DND-41 (cell line): ENCODE results near the gene HAPLN3.

ENCODE experiments used
- ATAC-seq: fragments of 200-7000 bp; cut with Tn5 transposase; 3 replicates; pipeline ENCODE4 v1.9.1; 2021; ENCODE audit warnings: low read depth; ENCODE audit not compliant: insufficient read depth
- DNase-seq: peaks from one replicate; pipeline ENCODE4 v3.0.0-alpha.2; 2020
- H2AFZ ChIP-seq: 2 replicates; pipeline ENCODE4 v1.6.0; 2012; ENCODE audit warnings: low read depth, low read length
- H3K27ac ChIP-seq: 2 replicates; pipeline ENCODE4 v1.5.1; 2012; ENCODE audit warnings: low read length, inconsistent platforms
- H3K27me3 ChIP-seq: fragments of 200-600 bp; sonication (generic); 2 replicates; pipeline ENCODE4 v1.6.0; 2012; ENCODE audit warnings: low read length, mild to moderate bottlenecking, inconsistent platforms; ENCODE audit not compliant: insufficient read depth, poor library complexity
- H3K36me3 ChIP-seq: 2 replicates; pipeline ENCODE4 v1.5.1; 2012; ENCODE audit warnings: low read length, inconsistent platforms; ENCODE audit not compliant: insufficient read depth
- H3K4me1 ChIP-seq: 2 replicates; pipeline ENCODE4 v1.5.1; 2012; ENCODE audit warnings: mild to moderate bottlenecking, low read length; ENCODE audit not compliant: insufficient read depth
- H3K4me2 ChIP-seq: 2 replicates; pipeline ENCODE4 v1.6.0; 2012; ENCODE audit warnings: mild to moderate bottlenecking, moderate library complexity, low read length, inconsistent platforms; ENCODE audit not compliant: insufficient read depth
- H3K4me3 ChIP-seq, 2 experiments: fragments of 200-600 bp in 1 of 2; shearing (Covaris generic) in 1 of 2; 2 replicates each; pipeline ENCODE4 v1.5.1; 2012 to 2016; ENCODE audit warnings: inconsistent platforms in 2 of 2, low read length in 2 of 2, mild to moderate bottlenecking in 2 of 2, low read depth in 1 of 2, moderate library complexity in 1 of 2
- H3K79me2 ChIP-seq: 2 replicates; pipeline ENCODE4 v1.6.0; 2012; ENCODE audit warnings: low read length, inconsistent platforms; ENCODE audit not compliant: insufficient read depth
- H3K9ac ChIP-seq: 2 replicates; pipeline ENCODE4 v1.6.0; 2012; ENCODE audit warnings: low read depth, mild to moderate bottlenecking, inconsistent platforms, low read length, moderate library complexity
- H3K9me3 ChIP-seq: 2 replicates; pipeline ENCODE4 v1.5.1; 2012; ENCODE audit warnings: low read length, moderate library complexity, mild to moderate bottlenecking, inconsistent platforms; ENCODE audit not compliant: insufficient read depth, severe bottlenecking
- H4K20me1 ChIP-seq: 2 replicates; pipeline ENCODE4 v1.6.0; 2012; ENCODE audit warnings: low read length; ENCODE audit not compliant: insufficient read depth
- EZH2 ChIP-seq: IDR thresholded peaks from 3 replicates; pipeline ENCODE4 v1.6.1; 2012; ENCODE audit warnings: borderline replicate concordance, low read depth, mild to moderate bottlenecking, moderate library complexity, low read length, inconsistent platforms; ENCODE audit not compliant: severe bottlenecking
- TF ChIP-seq, protein P1 (sequence below): IDR thresholded peaks from 2 replicates; pipeline ENCODE4 v1.5.1; 2012; ENCODE audit warnings: borderline replicate concordance, low read length, moderate library complexity, mild to moderate bottlenecking; ENCODE audit not compliant: poor library complexity, severe bottlenecking; ENCODE audit errors: extremely low read depth

The HAPLN3 gene

GRCh38 chr15:88912500-88912921, 17.2 kb upstream of the HAPLN3 start:
- H3K4me1 ChIP-seq: peaks cover 56% of the 10 kb centered on the region
- peak overlapping the region; percentile 85 for H3K4me2 ChIP-seq
- no peaks in the 10 kb centered on the region for H3K27me3 ChIP-seq
- no peak for DNase-seq
- peak overlapping the region; percentile 93 for H3K27ac ChIP-seq
- no peaks in the 10 kb centered on the region for H3K9me3 ChIP-seq
- TF ChIP-seq, protein P1, sequence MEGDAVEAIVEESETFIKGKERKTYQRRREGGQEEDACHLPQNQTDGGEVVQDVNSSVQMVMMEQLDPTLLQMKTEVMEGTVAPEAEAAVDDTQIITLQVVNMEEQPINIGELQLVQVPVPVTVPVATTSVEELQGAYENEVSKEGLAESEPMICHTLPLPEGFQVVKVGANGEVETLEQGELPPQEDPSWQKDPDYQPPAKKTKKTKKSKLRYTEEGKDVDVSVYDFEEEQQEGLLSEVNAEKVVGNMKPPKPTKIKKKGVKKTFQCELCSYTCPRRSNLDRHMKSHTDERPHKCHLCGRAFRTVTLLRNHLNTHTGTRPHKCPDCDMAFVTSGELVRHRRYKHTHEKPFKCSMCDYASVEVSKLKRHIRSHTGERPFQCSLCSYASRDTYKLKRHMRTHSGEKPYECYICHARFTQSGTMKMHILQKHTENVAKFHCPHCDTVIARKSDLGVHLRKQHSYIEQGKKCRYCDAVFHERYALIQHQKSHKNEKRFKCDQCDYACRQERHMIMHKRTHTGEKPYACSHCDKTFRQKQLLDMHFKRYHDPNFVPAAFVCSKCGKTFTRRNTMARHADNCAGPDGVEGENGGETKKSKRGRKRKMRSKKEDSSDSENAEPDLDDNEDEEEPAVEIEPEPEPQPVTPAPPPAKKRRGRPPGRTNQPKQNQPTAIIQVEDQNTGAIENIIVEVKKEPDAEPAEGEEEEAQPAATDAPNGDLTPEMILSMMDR: no peak
- TF ChIP-seq EZH2: no peak
- peaks cover 51% of the 10 kb centered on the region for H3K79me2 ChIP-seq
- H3K9ac ChIP-seq: peak overlapping the region; percentile 91
- peaks cover 47% of the 10 kb centered on the region for H3K36me3 ChIP-seq
- no peak for ATAC-seq
- H2AFZ ChIP-seq: peak overlapping the region; percentile 80
- peaks cover 34% of the 10 kb centered on the region for H4K20me1 ChIP-seq
- peak overlapping the region; percentile 73 to 87 for H3K4me3 ChIP-seq

- ATAC-seq (no peak), DNase-seq (no peak)
- peaks cover 54% of the 10 kb centered on the region for H3K36me3 ChIP-seq
- peak overlapping the region; percentile 85 for H3K4me2 ChIP-seq
- TF ChIP-seq EZH2: no peak
- TF ChIP-seq, protein P1: no peak
- no peaks in the 10 kb centered on the region for H3K27me3 ChIP-seq
- H3K9me3 ChIP-seq: no peaks in the 10 kb centered on the region
- peak overlapping the region; percentile 91 for H3K9ac ChIP-seq
- H3K4me1 ChIP-seq: peaks cover 56% of the 10 kb centered on the region
- peak overlapping the region; percentile 93 for H3K27ac ChIP-seq
- H3K79me2 ChIP-seq: peaks cover 51% of the 10 kb centered on the region
- H4K20me1 ChIP-seq: peaks cover 41% of the 10 kb centered on the region
- peak overlapping the region; percentile 73 to 87; a peak in 3 of 4 replicates for H3K4me3 ChIP-seq
- H2AFZ ChIP-seq: no peak overlapping the region
These were observed 16.4 kb upstream of the HAPLN3 start for GRCh38 chr15:88911766-88912118.

GRCh38 chr15:88909956-88910831, 14.8 kb upstream of the HAPLN3 start:
- H3K4me3 ChIP-seq: peak overlapping the region in 1 of 2 experiments; percentile 73; a peak in 2 of 4 replicates
- peaks cover 53% of the 10 kb centered on the region for H3K79me2 ChIP-seq
- peak overlapping the region; percentile 39 for H3K27ac ChIP-seq
- DNase-seq (no peak), ATAC-seq (no peak)
- no peaks in the 10 kb centered on the region for H3K9me3 ChIP-seq
- peak overlapping the region; percentile 85 for H3K4me2 ChIP-seq
- no peaks in the 10 kb centered on the region for H3K27me3 ChIP-seq
- H4K20me1 ChIP-seq: peaks cover 54% of the 10 kb centered on the region
- peak overlapping the region; percentile 37; the same call in 1 of the 2 replicates for H3K9ac ChIP-seq
- H3K4me1 ChIP-seq: peaks cover 56% of the 10 kb centered on the region
- peaks cover 70% of the 10 kb centered on the region for H3K36me3 ChIP-seq
- TF ChIP-seq, protein P1: no peak
- no peak for TF ChIP-seq EZH2
- no peak overlapping the region for H2AFZ ChIP-seq
